H1 (cell line): ENCODE results near the gene PTK6. TPM values are rescaled to one million over a fixed set of nuclear protein-coding genes. Genes with fewer than 3 reads are reported as not detected.

Experiments used
- TCF12 ChIP-seq: IDR thresholded peaks from 2 replicates; pipeline ENCODE4 v1.6.1; 2011; ENCODE audit warnings: low read depth, mild to moderate bottlenecking, low read length
- polyA plus RNA-seq, 7 experiments: library from polyadenylated mRNA; depleted of rRNA in 3 of 7; stranded (reverse) in 5 of 7; unstranded in 2 of 7; fragments of >200 nt in 5 of 7; fragments of 200-250 nt in 2 of 7; gene quantifications; 1 replicate in 5 of 7; 2 replicates in 1 of 7; 4 replicates in 1 of 7; pipeline versions ENCODE4 v1.2.1 to v1.2.3, GENCODE V29; 2011 to 2013; ENCODE audit warnings: missing spikeins in 2 of 7, mixed read lengths in 2 of 7
- total RNA-seq: library from RNA; stranded (reverse); fragmentation: NEBNext Ultra II Directional; extraction: Animal tissue kit (Norgen Biotek cat#: 25700); gene quantifications from 2 replicates; pipeline ENCODE4 v1.2.1, GENCODE V29; 2021
- TF ChIP-seq, protein P1 (sequence below), 3 experiments: IDR thresholded peaks; 1 replicate in 2 of 3; 2 replicates in 1 of 3; pipeline versions ENCODE4 v1.5.1 to v1.6.1; 2011; ENCODE audit warnings: low read length in 3 of 3, mild to moderate bottlenecking in 3 of 3, inconsistent platforms in 2 of 3, low read depth in 1 of 3, moderate library complexity in 1 of 3; ENCODE audit not compliant: insufficient read depth in 1 of 3; ENCODE audit errors: control extremely low read depth in 1 of 3

The PTK6 gene
- total and polyA plus RNA-seq, 2 of the 8 experiments (the other 6 are each of a cell fraction or from before 2014, with no cell fraction given), result 0.12 to 0.19 TPM

DNA sequence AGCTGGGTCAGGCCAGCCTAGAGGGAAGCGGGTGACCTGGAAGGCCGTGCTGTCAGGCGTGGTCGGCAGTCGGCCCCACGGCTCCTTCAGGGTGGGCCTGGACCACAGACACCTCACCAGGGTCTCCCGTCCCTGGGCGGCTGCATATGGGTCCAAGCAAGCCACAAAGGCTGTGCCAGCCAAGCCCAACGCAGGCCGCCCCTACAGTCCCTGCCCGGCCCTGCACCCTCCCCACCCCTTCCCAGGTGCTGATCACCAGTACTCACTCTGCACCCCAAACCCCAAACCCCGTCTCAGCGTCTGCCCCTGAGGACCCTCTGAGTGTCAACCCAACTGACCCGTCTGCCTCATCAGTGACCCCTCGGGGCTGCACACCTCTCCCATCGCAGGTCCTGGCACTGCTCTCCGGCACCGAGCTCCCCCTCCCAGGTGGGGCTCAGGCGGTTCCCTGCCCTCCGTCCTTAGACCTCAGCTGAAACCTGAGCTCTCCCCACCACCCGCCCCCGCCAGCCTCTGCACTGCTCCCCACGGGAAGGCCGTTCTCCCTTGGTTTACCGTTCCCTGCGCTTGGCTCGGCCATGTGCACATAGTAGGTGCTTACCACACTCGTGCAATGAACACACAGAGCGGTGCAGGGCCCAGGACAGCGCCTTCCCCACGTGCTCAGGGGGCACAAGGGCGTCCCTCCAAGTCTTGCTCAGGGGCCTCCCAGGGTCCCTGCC lies 18.1 kb downstream of the PTK6 start (continued):
- TF ChIP-seq, protein P1, sequence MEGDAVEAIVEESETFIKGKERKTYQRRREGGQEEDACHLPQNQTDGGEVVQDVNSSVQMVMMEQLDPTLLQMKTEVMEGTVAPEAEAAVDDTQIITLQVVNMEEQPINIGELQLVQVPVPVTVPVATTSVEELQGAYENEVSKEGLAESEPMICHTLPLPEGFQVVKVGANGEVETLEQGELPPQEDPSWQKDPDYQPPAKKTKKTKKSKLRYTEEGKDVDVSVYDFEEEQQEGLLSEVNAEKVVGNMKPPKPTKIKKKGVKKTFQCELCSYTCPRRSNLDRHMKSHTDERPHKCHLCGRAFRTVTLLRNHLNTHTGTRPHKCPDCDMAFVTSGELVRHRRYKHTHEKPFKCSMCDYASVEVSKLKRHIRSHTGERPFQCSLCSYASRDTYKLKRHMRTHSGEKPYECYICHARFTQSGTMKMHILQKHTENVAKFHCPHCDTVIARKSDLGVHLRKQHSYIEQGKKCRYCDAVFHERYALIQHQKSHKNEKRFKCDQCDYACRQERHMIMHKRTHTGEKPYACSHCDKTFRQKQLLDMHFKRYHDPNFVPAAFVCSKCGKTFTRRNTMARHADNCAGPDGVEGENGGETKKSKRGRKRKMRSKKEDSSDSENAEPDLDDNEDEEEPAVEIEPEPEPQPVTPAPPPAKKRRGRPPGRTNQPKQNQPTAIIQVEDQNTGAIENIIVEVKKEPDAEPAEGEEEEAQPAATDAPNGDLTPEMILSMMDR (IDR thresholded peaks at IDR 0.05; ENCODE audit: control extremely low read depth in 1 of 3, insufficient read depth in 1 of 3, low read depth in 1 of 3, low read length in 3 of 3), result peak in 1 of 3 experiments; percentile 9; a peak in 1 of 4 replicates
- no peak for TF ChIP-seq TCF12
- TF ChIP-seq, all 59 proteins: peak for 4
